GM13976 (cell line): ENCODE data around the gene HIVEP2.

Experiments used
- DNase-seq: peaks from one replicate; pipeline ENCODE4 v3.0.0; 2012; ENCODE audit warnings: low spot score
- CTCF ChIP-seq: IDR thresholded peaks from 2 replicates; pipeline ENCODE4 v1.5.1; 2012; ENCODE audit warnings: borderline replicate concordance, mild to moderate bottlenecking; ENCODE audit not compliant: insufficient read depth; ENCODE audit errors: extremely low read depth, missing control alignments, control extremely low read depth
- in situ Hi-C: fragments of 300-500 bp; cut with MboI; formaldehyde crosslinking; loops from one replicate; pipeline ENCODE4 v1.12.0; 2022; ENCODE audit warnings: low sequenced_read_pairs, mixed read lengths, inconsistent platforms; ENCODE audit not compliant: unreplicated experiment

The HIVEP2 gene

GRCh38 chr6:142786476-142786875 is 158.5 kb downstream of the HIVEP2 start:
- in situ Hi-C loops: no loop called here
- no peak for DNase-seq
- TF ChIP-seq CTCF: no peak

DNA sequence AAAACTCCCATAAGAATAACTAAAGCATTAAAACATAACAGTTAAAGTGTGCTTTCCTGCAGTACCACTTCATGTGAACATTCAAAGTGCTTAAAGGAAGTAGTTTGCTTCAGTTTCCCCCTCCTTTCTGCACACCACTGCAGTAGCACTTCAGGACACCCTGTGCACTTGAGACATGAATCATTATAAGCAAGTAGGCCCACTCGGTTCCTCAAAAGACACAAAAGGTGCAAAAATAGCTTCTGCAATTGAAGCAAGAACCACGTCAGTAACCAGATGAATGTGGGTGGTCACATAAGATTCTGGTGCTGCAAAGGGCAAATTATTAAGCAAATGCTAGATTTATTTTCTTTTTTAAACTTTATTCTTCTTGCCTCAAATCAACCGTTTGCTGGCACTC is 160.6 kb downstream of the HIVEP2 start:
- in situ Hi-C loops: no loop called here
- TF ChIP-seq CTCF: no peak
- DNase-seq: peak; percentile 69

DNA sequence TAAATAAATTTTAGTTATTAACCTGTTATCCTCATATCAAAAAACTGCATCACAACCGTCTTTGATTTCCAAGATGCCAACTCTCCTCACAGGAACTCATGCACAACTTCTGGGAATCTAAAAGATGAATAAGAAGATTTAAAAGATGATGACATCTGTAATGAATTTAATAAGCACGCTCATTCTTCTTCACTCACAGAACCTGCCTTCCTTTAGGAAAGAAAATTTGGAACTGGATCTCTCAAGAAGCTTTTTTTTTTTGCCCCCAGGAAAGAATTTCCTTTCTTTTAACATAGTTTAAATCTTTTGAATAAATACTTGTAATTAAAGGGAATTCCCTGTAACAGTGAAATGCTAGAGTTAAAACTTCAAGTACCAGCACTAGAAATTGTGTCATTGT is 161.5 kb downstream of the HIVEP2 start:
- in situ Hi-C loops: no loop called here
- no peak for DNase-seq
- TF ChIP-seq CTCF: no peak

GRCh38 chr6:142781129-142781528 is 163.8 kb downstream of the HIVEP2 start:
- DNase-seq: no peak
- in situ Hi-C loops: no loop called here
- TF ChIP-seq CTCF: no peak

DNA sequence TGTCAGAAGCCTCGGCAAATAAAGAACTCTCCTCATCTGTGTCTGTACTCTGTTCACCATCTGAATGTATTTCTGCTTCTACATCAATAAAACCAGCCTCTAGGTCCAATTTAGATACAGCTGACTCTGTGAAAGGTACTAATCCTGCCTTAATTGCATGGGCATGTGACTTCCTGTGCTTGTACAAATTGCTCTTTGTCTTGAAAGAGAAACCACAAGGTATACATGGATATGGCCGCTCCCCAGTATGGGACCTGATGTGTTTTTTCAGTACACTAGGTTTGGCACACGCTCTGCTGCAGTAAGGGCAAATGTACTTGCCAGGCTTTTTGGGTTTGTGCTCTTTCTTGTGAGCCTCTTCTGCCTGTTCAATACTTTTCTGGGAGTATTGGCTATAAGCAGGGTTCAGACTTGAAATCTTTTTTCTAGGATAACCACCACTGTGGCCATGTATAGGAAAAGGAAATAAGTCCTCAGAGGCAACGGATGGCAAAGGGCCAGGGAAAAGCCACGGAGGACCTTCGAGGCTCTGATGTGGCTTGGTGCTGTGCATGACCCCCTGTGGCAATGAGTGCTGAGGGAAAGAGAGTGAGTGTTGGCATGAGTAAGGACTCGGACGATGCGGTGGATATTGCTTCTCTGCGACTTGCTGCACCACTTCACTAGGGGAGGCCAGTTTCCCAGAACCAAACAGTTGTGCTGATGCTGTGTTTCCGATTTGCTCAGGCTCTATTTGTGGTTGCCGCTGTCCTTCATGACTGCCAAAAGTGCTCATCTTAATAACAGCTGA is 170.9 kb downstream of the HIVEP2 start:
- no peak for DNase-seq
- TF ChIP-seq CTCF: no peak
- in situ Hi-C loops: no loop called here

DNA sequence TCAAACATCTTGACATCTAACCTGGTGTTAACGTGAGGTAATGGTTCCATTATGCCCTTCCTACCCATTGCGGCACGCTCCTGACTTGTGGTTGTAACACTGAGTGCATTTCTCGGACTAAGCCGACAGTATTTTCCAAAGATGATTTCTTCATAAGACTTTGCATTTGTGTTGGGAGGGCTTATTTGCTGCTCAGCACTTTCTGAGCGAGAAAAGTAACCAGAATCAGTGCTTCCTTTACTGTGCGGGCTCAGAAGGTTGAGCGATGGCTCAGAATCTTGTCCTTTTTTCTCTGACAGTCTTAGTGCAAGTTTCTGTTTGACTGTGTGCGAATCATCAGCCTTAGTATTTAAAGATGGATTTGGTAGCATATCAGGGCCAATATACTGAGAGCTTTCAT is 171.7 kb downstream of the HIVEP2 start:
- in situ Hi-C loops: no loop called here
- DNase-seq: no peak
- no peak for TF ChIP-seq CTCF
